ENCODE measurements around the gene UBE2E1. TPM values are rescaled to one million over a fixed set of nuclear protein-coding genes. Genes with fewer than 3 reads are reported as not detected.
A peak's percentile ranks its signal among the peaks of the same experiment; 100 is the strongest.

UBE2E1 gene
- total RNA-seq, 1 donor from 2014 or later: 124 TPM

DNA sequence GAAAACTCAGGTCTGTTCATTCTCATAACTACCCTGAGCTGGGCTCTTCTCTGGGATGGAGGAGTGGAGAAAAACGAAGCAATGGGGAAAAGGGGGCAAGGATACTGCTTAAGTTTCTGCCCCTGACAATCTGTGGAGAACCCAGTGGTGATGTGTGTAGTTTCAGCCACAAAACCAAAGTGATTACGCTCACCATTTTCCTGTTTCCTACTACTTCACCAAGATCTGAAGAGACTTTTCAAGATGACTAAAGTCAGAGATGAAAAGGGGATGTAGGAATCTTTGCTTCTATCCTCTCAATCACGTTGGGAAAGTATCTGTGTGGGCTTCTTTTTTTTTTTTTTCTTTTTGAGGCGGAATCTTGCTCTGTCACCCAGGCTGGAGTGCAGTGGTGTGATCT lies 8.3 kb upstream of the UBE2E1 start:
- TF ChIP-seq, protein P1, sequence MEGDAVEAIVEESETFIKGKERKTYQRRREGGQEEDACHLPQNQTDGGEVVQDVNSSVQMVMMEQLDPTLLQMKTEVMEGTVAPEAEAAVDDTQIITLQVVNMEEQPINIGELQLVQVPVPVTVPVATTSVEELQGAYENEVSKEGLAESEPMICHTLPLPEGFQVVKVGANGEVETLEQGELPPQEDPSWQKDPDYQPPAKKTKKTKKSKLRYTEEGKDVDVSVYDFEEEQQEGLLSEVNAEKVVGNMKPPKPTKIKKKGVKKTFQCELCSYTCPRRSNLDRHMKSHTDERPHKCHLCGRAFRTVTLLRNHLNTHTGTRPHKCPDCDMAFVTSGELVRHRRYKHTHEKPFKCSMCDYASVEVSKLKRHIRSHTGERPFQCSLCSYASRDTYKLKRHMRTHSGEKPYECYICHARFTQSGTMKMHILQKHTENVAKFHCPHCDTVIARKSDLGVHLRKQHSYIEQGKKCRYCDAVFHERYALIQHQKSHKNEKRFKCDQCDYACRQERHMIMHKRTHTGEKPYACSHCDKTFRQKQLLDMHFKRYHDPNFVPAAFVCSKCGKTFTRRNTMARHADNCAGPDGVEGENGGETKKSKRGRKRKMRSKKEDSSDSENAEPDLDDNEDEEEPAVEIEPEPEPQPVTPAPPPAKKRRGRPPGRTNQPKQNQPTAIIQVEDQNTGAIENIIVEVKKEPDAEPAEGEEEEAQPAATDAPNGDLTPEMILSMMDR (IDR thresholded peaks at IDR 0.05; ENCODE audit: insufficient read depth, low read length, severe bottlenecking): no peak
- no peak for DNase-seq (ENCODE audit: low read depth)
- no peaks in the 10 kb centered on the region for H3K36me3 ChIP-seq (ENCODE audit: control insufficient read depth, insufficient read depth, low read length)
- no peak overlapping the region for H3K4me3 ChIP-seq (ENCODE audit: low read depth, low read length)
- FAIRE-seq: no peak
- no peaks in the 10 kb centered on the region for H3K27me3 ChIP-seq (ENCODE audit: control insufficient read depth, insufficient read depth, low read length)

DNA sequence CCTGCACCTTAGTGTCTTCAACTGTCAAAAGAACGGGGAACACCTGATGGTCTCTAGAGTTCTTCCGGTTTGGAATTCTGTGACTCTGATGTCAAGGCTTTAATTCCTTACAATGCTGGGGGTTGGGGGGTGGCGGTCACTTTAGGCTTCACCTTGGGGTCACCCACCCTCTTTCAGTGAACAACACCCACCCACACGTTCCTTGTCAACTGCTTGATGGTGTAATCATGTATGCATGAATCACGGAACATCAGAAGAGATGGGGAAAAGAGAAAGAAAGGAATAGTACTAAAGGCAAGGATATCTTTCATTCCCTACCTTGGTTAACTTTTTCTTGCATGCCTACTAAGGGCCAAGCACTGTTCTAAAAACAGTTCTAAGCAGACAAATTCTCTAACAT lies 7.3 kb upstream of the UBE2E1 start:
- H3K36me3 ChIP-seq (ENCODE audit: control insufficient read depth, insufficient read depth, low read length): no peaks in the 10 kb centered on the region

DNA sequence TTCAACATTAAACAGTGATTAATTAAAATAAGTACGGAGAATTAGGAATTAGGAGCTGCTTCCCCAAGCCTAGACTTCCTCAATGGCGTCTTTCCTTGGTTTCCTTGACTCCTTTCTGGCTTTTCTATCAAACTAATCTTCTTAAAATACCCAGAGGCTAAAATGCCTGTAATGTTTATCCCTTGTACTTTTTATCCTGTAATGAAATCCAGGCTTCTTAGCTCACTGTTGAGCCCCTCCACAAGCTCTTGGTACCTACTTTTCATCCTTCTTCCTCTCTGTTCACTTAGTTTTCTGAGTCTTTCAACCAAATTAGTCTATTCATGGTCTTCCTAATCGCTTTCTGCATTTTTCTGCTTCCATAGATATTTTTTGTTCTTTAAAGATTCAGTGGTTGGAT lies 6.9 kb upstream of the UBE2E1 start:
- TF ChIP-seq, protein P1 (IDR thresholded peaks at IDR 0.05; ENCODE audit: insufficient read depth, low read length, severe bottlenecking): no peak
- H3K4me3 ChIP-seq (ENCODE audit: low read depth, low read length): no peak overlapping the region
- no peaks in the 10 kb centered on the region for H3K36me3 ChIP-seq (ENCODE audit: control insufficient read depth, insufficient read depth, low read length)
- DNase-seq (ENCODE audit: low read depth): no peak
- no peak for FAIRE-seq
- no peaks in the 10 kb centered on the region for H3K27me3 ChIP-seq (ENCODE audit: control insufficient read depth, insufficient read depth, low read length)

More for the DNA sequence above, 7.3 kb upstream of the UBE2E1 start:
- FAIRE-seq (no peak), DNase-seq (ENCODE audit: low read depth) (no peak)
- Histone ChIP-seq H3K27me3 (ENCODE audit: control insufficient read depth, insufficient read depth, low read length) (no peaks in the 10 kb centered on the region), H3K4me3 (ENCODE audit: low read depth, low read length) (no peak overlapping the region)
- TF ChIP-seq, protein P1 (IDR thresholded peaks at IDR 0.05; ENCODE audit: insufficient read depth, low read length, severe bottlenecking): no peak

DNA sequence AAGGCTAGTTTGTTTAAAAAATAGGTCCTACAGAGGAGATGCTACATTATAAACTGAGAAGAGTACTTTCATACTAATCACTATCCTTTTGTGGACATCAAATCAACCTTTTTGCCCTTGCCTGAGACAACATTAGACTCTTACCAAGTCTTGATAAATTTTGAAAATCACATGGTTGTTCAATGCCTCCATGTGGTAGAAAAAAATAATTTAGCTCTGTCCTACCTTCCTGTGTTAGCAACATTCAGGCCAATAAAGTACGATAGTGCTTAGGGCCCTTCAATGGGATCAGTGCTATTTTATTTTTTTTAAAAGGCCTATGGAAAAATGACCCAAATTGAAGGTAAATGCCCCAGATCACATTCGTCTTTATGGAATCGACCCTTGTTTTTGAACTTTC lies 5.0 kb upstream of the UBE2E1 start:
- no peaks in the 10 kb centered on the region for H3K36me3 ChIP-seq (ENCODE audit: control insufficient read depth, insufficient read depth, low read length)
- TF ChIP-seq, protein P1 (IDR thresholded peaks at IDR 0.05; ENCODE audit: insufficient read depth, low read length, severe bottlenecking): no peak
- DNase-seq (ENCODE audit: low read depth) (peak; percentile 30), FAIRE-seq (no peak)
- no peak overlapping the region for H3K4me3 ChIP-seq (ENCODE audit: low read depth, low read length)
- H3K27me3 ChIP-seq (ENCODE audit: control insufficient read depth, insufficient read depth, low read length): no peaks in the 10 kb centered on the region

DNA sequence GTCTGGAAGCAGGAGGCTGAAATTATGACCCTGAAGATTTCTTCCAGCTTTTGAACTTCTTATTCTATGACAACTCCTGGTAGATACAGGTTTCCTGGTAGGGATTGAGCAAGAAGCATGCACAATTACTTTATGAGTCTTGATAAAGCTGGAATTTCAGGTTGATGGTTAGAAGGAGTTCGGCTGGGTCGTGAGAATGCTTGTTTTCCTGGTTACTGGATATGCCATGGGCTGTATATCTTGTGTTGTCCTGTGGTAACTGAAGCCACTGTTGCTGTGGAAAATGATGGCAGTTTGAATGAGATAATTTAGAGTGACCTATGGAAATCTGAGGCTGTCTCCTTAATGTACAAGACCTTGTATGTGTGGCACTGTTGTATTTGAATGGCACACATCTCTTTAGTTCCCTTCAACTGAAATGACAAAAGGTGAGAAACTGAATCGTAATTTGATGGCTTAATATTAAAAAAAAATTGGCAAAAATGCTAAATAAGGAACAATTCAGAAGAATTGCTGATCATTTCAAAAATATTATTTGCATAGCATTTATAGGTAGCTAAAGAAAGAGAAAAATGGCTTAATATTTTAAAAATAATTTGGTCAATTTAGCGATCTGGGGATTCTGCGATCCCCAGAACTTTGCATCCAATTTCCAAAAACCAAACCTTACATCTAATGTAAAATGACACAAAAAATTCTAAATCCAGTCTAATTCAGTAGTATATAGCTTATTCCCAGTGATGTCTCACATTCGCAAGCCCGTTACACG lies 1.1 kb upstream of the UBE2E1 start:
- TF ChIP-seq, protein P1 (IDR thresholded peaks at IDR 0.05; ENCODE audit: insufficient read depth, low read length, severe bottlenecking): no peak
- Histone ChIP-seq H3K36me3 (ENCODE audit: control insufficient read depth, insufficient read depth, low read length) (no peaks in the 10 kb centered on the region), H3K27me3 (ENCODE audit: control insufficient read depth, insufficient read depth, low read length) (no peaks in the 10 kb centered on the region), H3K4me3 (ENCODE audit: low read depth, low read length) (no peak overlapping the region)
- DNase-seq (ENCODE audit: low read depth) (peak; percentile 74), FAIRE-seq (no peak)

DNA sequence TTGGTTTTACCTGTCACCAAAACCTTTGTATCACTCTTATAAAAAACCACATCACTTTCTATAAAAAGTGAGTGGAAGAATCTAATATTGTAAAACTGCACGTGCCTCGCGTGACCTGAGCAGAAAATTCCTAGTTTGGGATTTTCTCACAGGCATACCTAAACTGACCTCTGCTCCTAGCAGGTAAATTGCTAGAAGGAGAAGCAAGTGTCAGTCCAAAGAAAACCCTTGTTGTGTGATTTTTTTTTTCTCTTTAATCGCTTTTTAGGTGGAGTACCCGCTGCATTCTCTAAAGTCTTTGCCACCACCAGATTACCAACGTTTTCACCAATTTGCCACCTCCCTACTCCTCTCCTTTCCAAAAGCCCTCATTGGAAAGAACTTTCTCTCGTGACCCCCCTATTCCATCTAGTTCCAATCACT lies 534 bp upstream of the UBE2E1 start:
- TF ChIP-seq, protein P1 (IDR thresholded peaks at IDR 0.05; ENCODE audit: insufficient read depth, low read length, severe bottlenecking): no peak
- Histone ChIP-seq H3K36me3 (ENCODE audit: control insufficient read depth, insufficient read depth, low read length) (no peaks in the 10 kb centered on the region), H3K4me3 (ENCODE audit: low read depth, low read length) (peak overlapping the region; percentile 73), H3K27me3 (ENCODE audit: control insufficient read depth, insufficient read depth, low read length) (no peaks in the 10 kb centered on the region)
- no peak for DNase-seq (ENCODE audit: low read depth)
- no peak for FAIRE-seq

Measured in bronchial epithelial cell (primary cell).